ENCODE measurements around the gene E2F6.

E2F6 gene

GRCh38 chr2:11483806-11484617, 18.1 kb upstream of the E2F6 start:
- no peak overlapping the region for H3K27ac ChIP-seq
- TF ChIP-seq, protein P1, sequence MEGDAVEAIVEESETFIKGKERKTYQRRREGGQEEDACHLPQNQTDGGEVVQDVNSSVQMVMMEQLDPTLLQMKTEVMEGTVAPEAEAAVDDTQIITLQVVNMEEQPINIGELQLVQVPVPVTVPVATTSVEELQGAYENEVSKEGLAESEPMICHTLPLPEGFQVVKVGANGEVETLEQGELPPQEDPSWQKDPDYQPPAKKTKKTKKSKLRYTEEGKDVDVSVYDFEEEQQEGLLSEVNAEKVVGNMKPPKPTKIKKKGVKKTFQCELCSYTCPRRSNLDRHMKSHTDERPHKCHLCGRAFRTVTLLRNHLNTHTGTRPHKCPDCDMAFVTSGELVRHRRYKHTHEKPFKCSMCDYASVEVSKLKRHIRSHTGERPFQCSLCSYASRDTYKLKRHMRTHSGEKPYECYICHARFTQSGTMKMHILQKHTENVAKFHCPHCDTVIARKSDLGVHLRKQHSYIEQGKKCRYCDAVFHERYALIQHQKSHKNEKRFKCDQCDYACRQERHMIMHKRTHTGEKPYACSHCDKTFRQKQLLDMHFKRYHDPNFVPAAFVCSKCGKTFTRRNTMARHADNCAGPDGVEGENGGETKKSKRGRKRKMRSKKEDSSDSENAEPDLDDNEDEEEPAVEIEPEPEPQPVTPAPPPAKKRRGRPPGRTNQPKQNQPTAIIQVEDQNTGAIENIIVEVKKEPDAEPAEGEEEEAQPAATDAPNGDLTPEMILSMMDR (conservative IDR thresholded peaks at IDR 0.05; ENCODE audit: low read depth) = no peak
- DNase-seq (ENCODE audit: low spot score) = no peak
- POLR2A ChIA-PET (ENCODE audit: low non-redundant PET) = no interaction called here
- CTCF ChIA-PET = interaction anchor here (0.5 to 9.3 kb wide), 3 partner anchors 10 to 666 kb away, joined by 3 to 141 read pairs (median 7); no protein-coding TSS in a partner anchor

DNA sequence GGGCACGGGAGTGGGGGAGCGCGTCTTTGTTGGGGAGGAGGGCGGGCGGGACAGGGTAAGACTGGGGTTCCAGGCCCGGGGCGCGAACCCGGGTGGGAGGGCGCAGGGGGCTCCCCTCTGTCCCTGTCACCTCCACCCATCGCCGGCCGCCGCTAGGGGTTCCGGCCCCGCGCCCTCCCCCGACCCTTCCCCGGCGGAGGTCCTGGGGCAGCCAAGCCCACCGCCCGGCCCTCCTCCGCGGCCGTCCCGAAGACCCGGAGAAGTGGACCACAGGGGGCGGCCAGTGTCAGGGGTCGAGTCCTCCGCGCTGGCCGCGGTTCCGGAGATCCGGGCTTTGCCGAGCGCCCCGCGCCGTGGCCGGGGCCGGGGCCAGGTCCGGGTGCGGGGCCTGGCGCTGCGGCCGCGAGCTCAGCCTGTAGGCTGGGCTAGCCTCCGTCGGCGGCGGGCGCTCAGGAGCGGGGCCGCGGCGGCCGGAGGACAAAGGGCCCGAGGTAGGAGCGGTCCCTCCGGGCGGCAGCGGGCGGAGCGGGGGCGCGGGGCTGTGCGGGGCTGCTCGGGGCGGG, 16.6 kb upstream of the E2F6 start:
- TF ChIP-seq, protein P1 (conservative IDR thresholded peaks at IDR 0.05; ENCODE audit: low read depth) = no peak
- POLR2A ChIA-PET (ENCODE audit: low non-redundant PET) = no interaction called here
- no peak for DNase-seq (ENCODE audit: low spot score)
- H3K27ac ChIP-seq = no peak overlapping the region
- CTCF ChIA-PET = interaction anchor here (0.5 to 9.3 kb wide), 2 partner anchors 32 to 101 kb away, joined by 3 to 141 read pairs; no protein-coding TSS in a partner anchor

DNA sequence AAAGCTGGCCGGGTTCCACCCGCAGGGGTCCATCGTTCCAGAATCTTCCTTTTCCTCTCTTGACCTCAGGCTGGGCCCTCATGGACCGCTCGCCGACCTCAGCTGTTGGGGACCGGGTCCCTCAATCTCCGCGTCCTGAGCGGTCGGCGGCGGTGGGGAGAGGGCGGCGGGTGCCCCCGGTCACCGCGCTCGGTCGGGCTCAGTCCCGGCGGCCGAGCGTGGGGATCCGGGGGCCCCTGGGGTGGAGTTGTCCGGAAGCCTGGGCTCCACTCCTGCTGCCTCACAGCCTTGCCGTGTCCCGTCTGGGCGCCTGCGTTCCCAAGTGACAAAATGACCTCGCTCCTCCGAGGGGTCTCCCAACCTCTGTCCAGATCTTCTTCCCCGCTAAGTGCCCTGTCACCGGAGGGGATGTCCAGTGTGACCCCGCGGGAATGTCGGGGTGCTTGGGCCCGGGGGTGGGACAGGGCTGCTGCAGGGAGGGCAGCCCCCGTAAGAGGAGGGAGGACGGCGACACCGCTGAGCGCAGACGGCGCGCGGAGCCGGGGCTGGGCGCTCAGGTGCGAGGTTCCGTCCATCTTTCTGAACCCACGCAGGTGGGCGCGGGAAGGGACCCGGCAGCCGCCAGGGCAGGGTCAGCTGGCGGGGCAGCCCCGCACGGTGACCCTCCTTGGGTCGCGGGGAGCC, 16.0 kb upstream of the E2F6 start:
- TF ChIP-seq, protein P1 (conservative IDR thresholded peaks at IDR 0.05; ENCODE audit: low read depth) = no peak
- POLR2A ChIA-PET (ENCODE audit: low non-redundant PET) = no interaction called here
- CTCF ChIA-PET = interaction anchor here (0.5 to 9.3 kb wide), 2 partner anchors 31 to 102 kb away, joined by 3 to 141 read pairs; no protein-coding TSS in a partner anchor
- H3K27ac ChIP-seq = no peak overlapping the region
- DNase-seq (ENCODE audit: low spot score) = no peak

GRCh38 chr2:11481426-11481788, 15.4 kb upstream of the E2F6 start:
- no peak overlapping the region for H3K27ac ChIP-seq
- TF ChIP-seq, protein P1 (conservative IDR thresholded peaks at IDR 0.05; ENCODE audit: low read depth) = no peak
- no peak for DNase-seq (ENCODE audit: low spot score)
- ChIA-PET CTCF (interaction anchor here (9.3 kb wide), 1 partner anchor 102 kb away, joined by 141 read pairs; no protein-coding TSS in a partner anchor), POLR2A (ENCODE audit: low non-redundant PET) (no interaction called here)

DNA sequence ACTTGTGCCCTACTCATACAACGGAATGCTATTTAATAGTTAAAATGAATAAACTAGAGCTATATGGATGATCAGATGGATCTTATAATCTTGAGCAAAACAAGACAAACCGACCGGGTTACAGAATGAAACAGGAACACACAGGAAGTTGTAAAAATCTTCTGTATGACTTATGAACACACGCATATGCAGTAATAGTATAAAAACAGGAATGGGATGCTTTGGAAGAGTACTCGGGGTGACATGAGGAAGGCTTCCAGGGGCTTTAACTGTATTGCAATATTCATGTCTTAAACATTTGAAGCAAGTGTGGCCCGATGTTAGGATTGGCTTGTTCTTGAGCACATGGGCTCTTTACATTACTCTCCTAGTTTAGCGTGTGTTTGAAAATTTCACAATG, 14.9 kb upstream of the E2F6 start:
- TF ChIP-seq, protein P1 (conservative IDR thresholded peaks at IDR 0.05; ENCODE audit: low read depth) = no peak
- no peak overlapping the region for H3K27ac ChIP-seq
- no peak for DNase-seq (ENCODE audit: low spot score)
- ChIA-PET POLR2A (ENCODE audit: low non-redundant PET) (no interaction called here), CTCF (interaction anchor here (1.1 to 9.3 kb wide), 2 partner anchors 97 to 103 kb away, joined by 3 to 141 read pairs; no protein-coding TSS in a partner anchor)

DNA sequence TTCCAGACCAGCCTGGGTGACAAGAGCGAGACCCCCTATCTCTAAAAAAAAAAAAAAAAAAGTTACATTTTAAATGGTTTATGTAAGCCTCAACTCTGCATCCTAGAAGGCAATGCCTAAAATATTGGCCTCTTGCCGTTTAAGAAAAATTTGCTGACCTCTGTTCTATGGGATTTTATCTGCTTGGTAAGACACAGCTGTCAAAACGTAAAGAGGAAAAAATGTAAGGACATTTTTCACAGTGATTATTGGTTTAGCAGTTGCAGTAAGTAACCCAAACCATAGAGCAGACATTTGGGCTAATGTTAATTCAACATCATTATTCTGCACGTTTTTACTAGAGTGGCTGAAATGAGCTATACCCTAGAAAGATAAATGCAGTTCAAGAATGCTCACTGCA, 14.4 kb upstream of the E2F6 start:
- H3K27ac ChIP-seq = no peak overlapping the region
- TF ChIP-seq, protein P1 (conservative IDR thresholded peaks at IDR 0.05; ENCODE audit: low read depth) = no peak
- ChIA-PET POLR2A (ENCODE audit: low non-redundant PET) (no interaction called here), CTCF (interaction anchor here (1.1 to 9.3 kb wide), 2 partner anchors 98 to 103 kb away, joined by 3 to 141 read pairs; no protein-coding TSS in a partner anchor)
- DNase-seq (ENCODE audit: low spot score) = no peak
